Germinal center (tissue), 1 donor: ENCODE data around the gene ATP6V1G1.

ENCODE experiments used
- DNase-seq: peaks from one replicate; pipeline ENCODE4 v3.0.0; 2012; ENCODE audit warnings: mixed read lengths, low spot score

The ATP6V1G1 gene

DNA sequence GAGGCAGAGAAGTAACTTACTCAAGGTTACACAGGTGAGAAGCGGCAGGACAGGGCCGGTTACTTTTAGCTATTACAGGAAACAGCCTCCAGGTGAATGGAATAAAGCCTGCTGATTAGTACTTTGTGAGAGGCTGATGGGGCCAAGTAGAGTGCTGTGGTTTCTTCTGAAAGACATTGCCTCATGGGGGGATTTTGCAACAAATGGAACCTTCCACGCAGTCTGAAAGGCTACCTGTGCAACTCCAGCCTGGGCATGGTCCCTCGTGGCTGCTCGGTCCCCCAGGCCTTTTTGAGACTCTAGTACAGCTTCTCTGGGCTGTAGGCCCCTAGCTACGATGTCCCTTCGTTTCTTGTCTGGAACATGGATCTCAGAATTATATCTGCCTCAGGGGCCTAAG, 25.5 kb downstream of the ATP6V1G1 start:
- no peak for DNase-seq

DNA sequence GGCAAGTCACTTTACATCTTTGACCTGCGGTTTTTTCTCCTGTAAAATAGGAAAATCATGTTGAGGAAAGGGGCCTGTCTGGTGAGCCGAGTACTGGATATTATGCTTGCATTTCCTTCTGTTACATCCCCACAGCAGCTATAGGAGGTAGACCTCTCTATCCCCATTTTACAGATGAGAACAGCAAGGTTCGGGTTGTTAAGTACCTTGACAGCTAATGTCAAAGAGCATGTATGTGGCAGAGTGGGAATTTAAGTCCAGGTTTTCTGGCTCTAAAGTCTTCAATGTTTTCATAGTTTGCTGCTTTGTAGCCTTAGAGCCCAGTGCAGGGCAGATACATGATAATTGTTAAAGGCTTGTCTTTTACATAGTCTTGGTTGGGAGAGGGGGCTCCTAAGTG, 26.4 kb downstream of the ATP6V1G1 start:
- no peak for DNase-seq

DNA sequence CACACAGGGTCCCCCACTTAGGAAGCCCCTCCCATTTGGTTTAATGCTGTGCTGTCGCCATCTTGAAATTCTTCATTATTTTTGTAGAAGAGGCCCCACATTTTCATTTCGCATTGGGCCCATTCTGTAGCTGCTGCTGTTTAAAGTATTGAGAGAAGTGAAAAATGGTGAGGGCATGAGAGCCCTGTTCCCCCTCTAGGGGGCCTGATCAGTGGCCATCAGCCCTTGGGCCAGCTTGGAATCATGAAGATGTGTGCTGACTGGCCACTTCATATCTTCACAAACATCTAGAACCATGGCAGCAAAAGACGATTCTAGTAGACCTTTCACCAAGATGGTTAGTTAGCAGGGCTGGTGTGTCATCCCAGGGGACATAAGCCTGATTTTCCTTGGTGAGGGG, 26.8 kb downstream of the ATP6V1G1 start:
- DNase-seq = no peak

DNA sequence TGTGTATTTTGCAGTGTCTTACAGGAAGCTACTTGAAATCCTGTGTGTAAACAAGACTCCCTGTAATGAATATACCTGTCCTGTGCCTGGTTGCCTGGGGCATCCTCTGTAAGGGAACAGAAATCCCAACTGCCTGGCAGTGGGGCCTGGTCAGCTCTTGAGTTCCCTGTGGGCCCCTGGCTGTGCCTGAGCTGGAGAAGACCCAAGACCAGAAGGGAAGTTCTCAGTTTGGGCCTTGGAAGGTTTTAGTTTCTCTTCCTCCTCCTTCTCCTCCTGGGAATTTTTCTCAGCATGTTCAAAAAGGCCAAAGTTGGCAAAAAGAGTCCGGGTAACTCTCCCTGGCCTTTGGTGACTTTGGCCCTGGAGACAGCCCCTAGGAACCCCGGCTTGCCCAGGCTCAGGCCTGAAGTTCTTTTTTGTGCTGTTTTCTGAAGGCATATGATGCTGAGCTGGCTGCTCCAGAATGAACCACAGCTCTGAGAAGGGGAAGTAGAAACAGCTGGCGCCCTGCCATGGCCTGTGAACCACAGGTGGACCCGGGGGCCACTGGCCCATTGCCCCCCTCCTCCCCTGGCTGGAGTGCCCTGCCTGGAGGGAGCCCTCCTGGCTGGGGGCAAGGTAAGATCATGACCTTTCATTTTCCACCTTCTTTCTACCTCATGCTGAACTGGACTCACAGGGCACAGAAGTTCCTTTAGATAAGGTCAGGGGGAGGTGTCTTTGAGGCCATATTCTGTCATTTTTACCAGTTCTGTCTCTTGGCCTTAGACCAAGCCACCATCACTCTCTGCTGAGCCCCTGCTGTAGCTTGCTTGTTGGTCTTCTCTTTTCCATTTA, 29.3 kb downstream of the ATP6V1G1 start:
- DNase-seq = peak; percentile 76

DNA sequence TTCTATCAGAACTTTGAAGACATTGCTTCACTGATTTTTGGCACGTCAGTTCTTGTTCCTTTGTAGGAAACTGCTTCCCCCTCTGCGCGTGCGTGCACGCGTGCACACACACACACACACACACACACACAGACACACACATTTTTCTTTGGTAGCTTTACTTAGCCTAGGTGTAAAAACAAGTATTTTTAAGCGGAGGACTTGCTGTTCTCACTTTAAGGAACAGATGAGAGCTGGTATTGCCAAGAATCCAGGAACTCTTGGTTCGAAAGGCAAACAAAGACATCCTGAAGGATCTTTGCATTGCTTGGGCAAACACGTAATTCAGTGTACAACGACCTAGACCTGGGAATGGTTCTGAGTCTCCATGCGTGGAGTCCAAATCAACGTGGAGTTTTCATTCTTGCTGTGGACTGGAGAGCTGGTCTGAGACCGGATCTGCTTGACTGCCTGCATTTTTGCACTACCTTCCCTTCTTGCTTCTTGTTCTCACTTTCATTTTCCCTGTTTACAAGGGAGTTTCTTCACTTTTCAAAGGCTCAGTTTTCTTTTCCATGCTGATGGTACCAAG, 31.7 kb downstream of the ATP6V1G1 start:
- peak; percentile 41 for DNase-seq

DNA sequence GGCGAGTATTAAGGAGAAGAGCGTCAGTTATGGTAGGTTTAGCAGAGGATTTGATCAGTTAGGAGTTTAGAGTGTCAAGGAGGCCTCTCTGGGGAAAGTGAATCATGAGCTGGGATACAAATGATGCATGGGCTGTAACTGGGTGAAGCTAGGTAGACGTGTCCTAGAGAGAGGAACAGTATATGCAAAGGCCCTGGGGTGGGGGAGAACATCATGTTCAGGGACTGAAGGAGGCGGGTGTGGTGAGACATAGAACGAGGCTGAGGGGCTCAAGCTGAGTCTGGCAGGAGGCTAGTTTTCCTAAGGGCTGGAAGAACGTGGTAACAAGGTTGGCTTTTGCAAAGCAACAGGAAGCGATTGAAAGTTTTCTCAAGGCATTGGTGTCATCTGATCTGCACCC, 34.0 kb downstream of the ATP6V1G1 start:
- no peak for DNase-seq

DNA sequence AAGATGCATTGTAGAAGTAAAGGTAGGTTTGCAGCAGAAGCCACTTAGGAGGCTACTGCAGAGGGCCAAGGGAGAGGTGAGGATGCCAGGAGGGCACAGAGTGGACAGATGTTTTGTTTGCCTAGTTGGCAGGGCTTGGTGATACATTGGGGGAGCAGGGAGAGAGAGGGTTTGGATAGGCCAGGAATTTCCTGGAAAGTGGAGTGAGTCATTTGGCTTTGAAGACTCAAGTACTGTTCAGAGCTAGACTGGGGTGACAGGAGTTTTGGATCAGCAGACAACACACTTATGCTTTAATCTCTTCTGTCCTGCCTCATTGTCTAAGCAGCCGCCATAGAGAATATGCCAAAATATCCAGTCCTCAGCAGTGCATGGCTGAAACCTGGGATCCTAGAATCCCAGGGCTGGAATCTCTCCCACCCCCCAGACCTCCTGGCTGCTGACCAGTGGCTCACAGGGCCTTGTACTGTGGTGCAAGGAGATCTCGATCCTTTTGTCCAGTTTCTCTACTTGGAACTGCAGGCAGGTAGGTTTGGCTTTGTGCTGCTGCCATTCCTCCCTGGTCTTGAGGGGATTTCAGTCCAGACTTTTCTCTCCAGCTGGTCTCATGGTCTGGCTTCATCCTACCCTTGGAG, 34.5 kb downstream of the ATP6V1G1 start:
- no peak for DNase-seq

DNA sequence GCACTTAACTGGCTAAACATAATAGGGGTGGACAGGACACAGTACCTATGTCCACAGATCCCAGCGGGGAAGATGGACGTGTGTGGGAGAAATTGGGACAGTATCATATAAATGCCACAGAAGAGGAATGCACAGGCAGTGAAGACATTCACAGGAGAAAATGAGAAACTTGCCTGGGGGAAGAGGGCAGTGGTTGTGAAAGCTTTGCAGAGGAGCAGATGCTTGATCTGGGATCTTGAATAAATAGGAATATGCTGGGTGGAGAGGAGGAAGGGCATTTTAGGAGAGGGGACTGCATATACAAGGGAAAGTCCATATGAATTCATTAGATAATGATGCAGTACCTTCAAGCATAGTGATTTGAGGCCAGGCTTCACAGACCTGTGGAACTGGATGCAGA, 37.1 kb downstream of the ATP6V1G1 start:
- DNase-seq = no peak

DNA sequence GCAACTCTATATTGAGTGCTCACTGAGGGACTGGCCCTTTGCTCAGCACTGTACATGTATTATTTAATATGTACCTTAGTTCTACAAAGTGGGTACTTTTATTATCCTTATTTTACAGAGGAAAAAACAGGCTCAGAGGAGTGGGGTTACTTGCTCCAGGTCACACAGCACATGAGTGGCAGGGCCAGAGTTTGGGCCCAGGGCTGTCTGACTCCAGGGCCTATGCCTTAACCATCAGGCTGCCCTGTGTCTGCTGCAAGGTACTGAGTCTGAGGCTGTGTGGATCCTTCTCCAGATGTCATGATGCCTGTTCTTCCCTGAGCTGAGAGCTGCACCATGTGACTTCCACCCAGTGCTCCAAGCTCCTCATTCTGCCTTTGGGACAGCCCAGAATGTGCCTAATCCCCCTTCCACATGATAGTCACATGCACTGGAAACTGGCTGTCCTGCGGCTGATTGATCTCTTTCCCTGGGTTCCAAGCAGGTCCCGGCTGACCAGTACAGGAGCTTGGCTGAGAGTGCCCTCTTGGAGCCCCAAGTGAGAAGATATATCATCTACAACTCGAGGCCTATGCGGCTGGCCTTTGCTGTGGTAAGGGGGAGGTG, 38.9 kb downstream of the ATP6V1G1 start:
- DNase-seq = no peak

DNA sequence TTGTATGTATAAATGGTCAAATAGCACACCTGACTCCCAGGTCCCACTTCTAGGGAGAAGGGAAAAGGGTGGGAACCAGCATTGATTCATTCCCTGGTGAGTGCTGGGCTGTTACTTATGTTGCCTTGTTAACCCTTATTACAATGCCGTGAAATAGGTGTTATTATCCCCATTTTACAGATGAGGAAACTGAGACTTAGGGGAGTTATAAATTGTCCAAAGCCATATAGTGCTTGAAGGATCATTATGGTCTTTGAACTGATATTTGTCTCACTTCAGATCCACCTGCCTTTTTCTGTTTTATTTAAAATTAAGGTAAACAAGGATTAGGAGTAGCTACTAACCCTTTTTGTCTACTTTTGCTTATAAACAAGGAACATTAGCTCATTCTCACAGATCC, 40.0 kb downstream of the ATP6V1G1 start:
- DNase-seq = no peak

DNA sequence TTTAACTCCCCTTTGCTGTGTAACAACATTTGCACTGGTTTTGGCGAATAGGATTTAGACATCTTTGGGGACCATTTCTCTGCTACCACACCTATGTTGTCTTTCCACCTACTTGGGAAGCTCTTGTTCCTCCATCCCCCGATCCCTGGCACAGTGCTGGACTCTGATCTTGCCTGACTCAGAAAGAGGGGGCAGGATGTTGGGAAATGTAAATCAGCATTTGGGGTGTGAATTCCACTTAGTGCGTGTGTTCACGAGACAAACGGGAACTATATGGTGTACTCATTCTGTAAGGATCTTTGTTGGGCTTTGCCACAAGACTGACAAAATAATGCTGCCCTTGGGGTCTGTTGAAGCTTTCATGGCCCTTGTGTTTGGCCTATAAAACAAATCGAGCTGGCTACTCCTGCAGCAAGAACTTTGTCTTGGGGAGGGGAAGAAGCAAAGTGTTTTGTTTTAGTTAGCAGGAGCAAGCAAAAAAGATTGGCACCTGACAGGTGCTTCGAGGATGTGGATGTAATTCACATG, 42.1 kb downstream of the ATP6V1G1 start:
- DNase-seq = no peak

DNA sequence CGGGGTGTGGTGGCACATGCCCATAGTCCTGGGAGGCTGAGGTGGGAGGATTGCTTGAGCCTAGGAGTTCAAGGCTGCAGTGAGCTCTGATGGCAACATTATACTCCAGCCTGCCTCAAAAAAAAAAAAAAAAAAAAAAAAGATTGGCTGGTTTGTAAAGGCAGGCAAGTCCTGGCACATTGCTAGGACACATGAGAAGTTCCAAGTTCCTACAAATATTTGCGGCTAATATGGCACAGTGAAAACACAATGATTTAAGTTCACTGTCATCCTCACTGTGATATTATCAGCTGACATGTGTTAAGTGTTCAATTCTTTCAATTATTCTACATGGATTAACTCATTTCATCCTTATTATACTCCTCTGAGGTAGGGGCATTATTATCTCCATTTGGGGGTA, 43.6 kb downstream of the ATP6V1G1 start:
- no peak for DNase-seq

DNA sequence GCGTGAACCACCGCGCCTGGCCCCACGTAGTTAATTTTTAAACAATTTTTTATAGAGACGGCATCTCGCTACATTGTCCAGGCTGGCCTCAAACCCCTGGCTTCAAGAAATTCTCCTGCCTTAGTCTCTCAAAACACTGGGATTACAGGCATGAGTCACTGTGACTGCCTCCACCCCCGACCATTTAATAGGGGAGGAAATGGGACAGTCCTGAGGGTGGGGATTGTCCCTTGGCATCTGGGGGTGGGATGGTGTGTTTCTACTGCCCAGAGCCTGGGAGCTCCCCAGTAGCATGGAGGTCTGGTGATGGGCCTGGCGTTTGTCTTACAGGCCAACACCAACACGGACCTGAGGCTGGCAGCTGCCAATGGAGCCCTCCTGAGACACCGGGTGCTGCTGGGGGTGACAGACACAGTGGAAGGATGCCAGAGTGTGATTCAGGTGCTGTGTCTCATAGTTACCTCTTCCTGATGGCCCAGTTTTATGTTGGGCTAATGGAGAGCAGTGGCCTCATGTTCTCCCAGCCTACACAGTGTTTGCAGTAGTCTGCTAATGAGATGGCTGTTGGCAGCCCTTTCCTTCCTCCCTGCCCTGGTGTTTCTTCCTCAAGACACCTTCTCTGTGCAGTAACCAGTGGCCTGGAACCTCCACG, 46.0 kb downstream of the ATP6V1G1 start:
- DNase-seq = no peak

DNA sequence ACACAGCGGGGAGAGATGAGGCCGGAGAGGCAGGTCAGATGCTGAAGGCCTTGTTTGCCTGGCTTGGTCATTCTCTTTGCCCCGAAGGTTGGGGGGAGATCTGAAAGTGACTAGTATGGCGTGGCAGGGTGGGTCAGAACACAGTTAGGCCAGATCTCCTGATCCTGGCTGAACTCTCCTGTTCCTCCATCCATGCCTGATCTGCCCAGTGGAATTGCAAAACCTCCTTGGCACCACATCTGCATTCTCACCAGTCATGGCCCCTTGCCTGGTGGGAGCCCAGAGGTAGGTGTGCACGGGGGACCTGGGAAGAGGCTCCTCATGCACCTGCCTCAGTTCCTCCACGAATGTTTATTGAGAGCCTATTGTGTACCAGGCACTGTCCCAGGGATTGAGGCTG, 46.8 kb downstream of the ATP6V1G1 start:
- DNase-seq = no peak

DNA sequence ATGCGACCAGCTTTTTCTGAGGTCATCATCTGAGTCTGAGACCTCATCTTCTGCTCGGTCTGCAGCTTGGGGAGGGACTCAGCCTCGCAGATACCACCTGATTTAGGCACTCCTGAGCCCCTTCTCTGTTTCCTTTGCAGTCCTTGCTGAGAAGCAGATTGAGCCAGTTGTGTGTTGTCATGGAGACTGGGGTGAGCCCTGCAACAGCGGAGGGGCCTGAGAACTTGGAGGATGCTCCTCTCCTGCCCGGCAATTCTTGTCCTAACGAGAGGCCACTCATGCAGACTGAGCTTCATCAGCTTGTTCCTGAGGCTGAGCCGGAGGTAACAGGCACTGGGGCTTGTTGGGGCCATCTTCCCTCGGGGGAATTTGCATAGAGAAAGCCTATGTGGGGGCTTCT, 50.8 kb downstream of the ATP6V1G1 start:
- DNase-seq = no peak

DNA sequence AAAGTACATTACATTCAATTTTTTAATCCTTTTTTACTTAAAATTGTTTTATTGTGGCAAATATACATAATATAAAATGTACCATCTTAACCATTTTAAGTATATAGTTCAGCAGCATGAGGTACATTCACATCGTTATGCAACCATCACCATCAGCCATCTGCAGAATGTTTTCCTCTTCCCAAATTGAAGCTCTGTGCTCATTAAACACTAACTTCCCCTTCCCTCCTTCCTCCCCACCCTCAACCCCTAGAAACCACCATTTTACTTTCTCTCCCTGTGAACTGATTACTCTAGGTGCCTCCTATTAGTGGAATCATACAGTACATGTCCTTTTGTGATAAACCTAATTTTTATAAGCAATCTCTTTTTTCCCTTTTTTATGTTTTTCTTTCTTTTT, 54.4 kb downstream of the ATP6V1G1 start:
- DNase-seq = no peak

DNA sequence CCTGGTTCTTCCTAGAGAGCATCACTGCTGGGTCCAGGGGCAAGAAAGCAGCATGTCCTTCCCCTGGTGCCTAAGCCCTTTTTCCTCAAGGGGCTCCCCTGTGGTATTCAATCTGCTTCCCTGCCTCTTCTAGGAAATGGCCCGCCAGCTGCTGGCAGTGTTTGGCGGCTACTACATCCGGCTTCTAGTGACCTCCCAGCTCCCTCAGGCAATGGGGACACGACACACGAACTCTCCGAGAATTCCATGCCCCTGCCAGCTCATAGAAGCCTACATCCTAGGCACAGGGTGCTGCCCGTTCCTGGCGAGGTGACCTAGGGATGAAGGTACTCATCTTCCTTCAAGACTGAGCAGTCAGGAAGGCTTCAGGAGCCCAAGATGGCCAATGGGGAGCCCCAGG, 55.4 kb downstream of the ATP6V1G1 start:
- no peak for DNase-seq

DNA sequence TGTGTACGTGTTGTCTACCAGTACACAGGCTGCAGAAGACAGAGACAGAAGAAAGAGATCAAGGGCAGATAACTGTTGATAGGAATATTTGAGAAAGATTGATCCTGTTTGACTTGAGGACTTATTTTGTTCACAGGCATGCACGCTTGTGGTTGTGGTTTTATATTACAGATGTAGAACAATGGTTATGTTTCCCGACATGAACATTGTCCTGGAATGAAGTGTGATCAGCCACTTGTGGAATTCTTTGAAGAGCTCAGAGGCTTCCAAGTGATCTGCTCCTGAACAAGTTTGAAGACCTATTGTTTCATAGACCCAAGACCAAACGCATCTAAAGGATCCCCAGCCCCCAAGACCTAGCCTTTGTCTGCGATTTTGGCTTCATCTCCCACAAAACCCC, 56.3 kb downstream of the ATP6V1G1 start:
- DNase-seq = no peak
